NCI-H446 treated with DMSO at 0.1 percent for 48 hours (cell line): Measurements from ENCODE around the gene GATA6.

Experiments
- DNase-seq: peaks from one replicate; lab custom pipeline; 2025; lab: John Stamatoyannopoulos, UW

Gene GATA6

GRCh38 chr18:22169011-22169888 lies at the start of gene GATA6:
Gene GATA6, plus strand, starts transcription at chr18:22169589. Its CDS starts 1,556 bp downstream, at chr18:22171145.
- no peak for DNase-seq

- DNase-seq: no peak
Observed at GRCh38 chr18:22124970-22125369, 44.4 kb upstream of the GATA6 start.

- DNase-seq: no peak
Observed at GRCh38 chr18:22128954-22129353, 40.4 kb upstream of the GATA6 start.

- DNase-seq: no peak
Observed at GRCh38 chr18:22129778-22130177, 39.6 kb upstream of the GATA6 start.

GRCh38 chr18:22132258-22132657 lies 37.1 kb upstream of the GATA6 start:
- DNase-seq: no peak

GRCh38 chr18:22132763-22133162 lies 36.6 kb upstream of the GATA6 start:
- no peak for DNase-seq

- DNase-seq: no peak
Observed at GRCh38 chr18:22136395-22136794, 33.0 kb upstream of the GATA6 start.

- no peak for DNase-seq
Observed at GRCh38 chr18:22141211-22141610, 28.2 kb upstream of the GATA6 start.

- no peak for DNase-seq
Observed at GRCh38 chr18:22143347-22144340, 25.7 kb upstream of the GATA6 start.

- no peak for DNase-seq
Observed at GRCh38 chr18:22145160-22145559, 24.2 kb upstream of the GATA6 start.

GRCh38 chr18:22149710-22150109 lies 19.7 kb upstream of the GATA6 start:
- DNase-seq: no peak

GRCh38 chr18:22152093-22152492 lies 17.3 kb upstream of the GATA6 start:
- DNase-seq: no peak

- DNase-seq: no peak
Observed at GRCh38 chr18:22153428-22153827, 16.0 kb upstream of the GATA6 start.

- DNase-seq: no peak
Observed at GRCh38 chr18:22155584-22155983, 13.8 kb upstream of the GATA6 start.

GRCh38 chr18:22159014-22159413 lies 10.4 kb upstream of the GATA6 start:
- DNase-seq: no peak

GRCh38 chr18:22161090-22161489 lies 8.3 kb upstream of the GATA6 start:
- DNase-seq: no peak

- no peak for DNase-seq
Observed at GRCh38 chr18:22163416-22164161, 5.8 kb upstream of the GATA6 start.

GRCh38 chr18:22164337-22165048 lies 4.9 kb upstream of the GATA6 start:
- DNase-seq: no peak

GRCh38 chr18:22165049-22165602 lies 4.3 kb upstream of the GATA6 start:
- no peak for DNase-seq

GRCh38 chr18:22165603-22166068 lies 3.8 kb upstream of the GATA6 start:
- no peak for DNase-seq
